ENCODE data around the gene RNF220.
"Not testable (repeated sequence)": the region's sequence is repeated elsewhere in the genome, so short reads cannot be mapped to it uniquely, and the experiment has no call there.

Gene RNF220

DNA sequence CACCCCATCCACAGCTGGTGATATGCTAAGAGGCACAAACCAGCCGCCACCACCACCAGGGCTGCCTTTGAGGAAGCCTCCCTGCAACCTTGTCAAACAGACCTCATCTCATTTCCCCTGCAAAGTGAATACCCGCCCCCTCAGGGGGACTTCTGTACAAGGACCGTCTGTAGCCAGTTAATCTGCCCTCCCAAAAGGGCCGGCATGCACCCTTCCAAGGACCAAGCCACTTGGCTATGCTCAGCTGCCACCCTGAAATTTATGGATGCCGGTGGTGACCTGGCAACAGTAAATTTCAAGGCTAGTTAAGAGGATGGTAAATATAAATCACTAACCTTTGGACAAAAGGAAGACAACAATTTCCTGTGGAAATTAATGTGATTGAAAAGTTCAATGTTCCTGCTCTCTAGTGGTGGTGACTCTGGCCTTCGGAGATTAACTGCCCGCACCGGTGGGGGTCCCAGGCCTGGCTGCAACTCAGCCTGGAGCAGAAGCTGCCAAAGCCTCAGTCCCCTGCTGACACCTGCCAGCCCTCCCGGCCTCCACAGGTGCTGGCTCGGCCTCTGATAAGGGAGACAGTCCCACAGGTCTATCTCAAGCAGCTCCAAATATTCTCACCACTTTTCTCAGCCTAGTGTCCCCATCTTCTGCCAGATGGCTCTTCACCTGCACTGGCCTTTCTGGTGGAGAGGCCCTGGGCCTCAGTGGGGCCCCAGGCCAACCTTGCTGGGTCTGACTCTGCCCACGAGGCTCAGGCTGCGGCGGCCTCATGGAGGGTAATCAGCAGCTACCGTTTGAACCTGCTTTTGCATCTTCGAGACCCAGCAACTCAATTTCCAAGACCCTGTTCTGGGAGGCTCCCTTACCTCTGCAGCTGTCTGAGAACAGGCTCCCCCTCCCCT lies 257.0 kb downstream of the RNF220 start:
- no peak for DNase-seq

DNA sequence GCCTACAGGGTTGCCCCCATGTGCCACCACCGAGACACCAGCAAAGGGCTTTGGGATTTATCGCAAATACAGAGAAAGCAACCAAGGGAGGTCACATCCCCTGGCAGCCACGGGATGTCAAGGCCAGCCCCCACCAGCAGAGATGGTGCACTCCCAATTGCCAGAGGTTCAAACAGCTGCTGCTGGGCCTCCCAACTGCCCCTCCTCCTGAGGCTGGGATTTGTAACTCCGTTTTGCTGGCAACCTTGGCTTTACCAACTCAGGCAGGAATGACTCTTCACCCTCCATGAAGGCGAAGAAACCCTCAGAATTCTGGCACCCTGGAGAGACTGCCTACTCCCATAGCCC lies 257.6 kb downstream of the RNF220 start:
- DNase-seq: no peak

GRCh38 chr1:44663417-44663816 lies 258.4 kb downstream of the RNF220 start:
- no peak for DNase-seq

GRCh38 chr1:44664730-44665370 lies 259.8 kb downstream of the RNF220 start:
- no peak for DNase-seq

- not testable (repeated sequence) for DNase-seq
These were observed 261.7 kb downstream of the RNF220 start for GRCh38 chr1:44666719-44667118.

DNA sequence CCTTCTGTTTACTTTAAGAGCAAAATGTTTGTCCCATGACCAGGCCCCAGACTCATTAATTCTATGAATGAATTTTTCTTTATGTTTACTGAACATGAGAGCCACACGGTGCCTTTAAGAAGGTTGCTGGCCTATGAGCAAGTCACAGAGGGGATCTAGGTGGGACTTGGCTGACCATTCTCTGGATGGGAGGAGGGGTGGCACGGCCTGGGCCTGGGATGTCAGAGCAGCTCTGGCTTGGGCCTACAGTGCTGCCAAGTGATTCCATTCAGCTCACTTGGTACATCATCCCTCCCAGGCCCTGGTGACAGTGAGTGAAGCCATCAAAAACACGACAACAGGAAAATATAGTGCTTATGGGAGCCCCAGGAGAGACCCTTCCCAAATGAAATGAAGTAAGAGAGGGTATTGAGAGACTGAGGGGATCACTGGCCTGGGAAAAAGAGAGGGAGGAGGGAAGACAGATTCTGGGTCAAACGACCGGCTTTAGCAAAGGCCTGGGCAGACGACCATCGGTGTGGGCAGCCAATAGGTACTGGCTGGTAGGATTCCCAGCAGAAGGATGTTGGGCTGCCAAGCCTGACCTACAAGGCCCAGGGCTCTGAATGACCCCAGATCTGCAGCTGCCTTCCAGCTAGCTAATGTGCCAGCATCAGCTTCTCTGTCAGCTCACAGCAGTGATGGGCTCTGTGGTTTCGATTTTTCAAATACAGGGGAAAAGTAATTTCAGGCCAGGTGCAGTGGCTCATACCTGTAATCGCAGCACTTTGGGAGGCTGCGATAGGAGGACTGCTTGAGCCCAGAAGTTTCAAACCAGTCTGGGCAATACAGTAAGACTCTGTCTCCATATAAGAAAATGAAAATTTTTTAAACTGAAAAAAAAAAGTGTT lies 265.9 kb downstream of the RNF220 start:
- DNase-seq: no peak

DNA sequence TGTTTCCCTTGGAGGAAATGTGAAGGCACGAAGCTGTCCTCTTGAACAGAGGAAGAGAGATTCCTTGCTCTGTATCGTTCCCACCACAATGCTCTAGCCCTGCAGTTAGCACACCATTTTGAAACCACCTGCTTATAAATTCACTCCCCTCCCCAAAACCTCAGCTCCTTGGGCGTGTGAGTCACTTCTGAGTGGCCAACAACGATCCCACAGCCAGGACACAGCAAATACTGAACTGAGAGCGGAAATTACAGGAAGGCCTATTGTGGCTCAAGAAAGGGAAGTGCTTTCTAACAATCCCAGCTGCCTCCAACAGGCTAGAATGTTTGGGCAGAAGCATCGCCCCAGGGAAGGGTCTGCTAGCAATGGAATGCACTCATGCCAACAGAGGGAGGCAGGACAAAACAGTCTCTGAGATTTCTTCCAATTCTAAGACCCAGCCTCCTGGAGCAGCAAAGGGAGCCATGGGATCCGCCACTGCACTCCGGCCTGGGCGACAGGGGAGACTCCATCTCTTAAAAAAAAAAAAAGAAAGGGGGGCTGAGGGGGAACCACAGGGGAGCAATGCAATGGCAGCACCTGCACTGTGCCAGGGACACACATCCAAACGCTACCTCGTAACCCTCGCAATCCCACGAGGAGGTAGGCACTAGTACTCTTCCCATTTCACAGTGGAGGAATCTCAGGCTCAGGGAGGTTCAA lies 267.4 kb downstream of the RNF220 start:
- DNase-seq: peak in 1 of 2 experiments; percentile 18

- no peak for DNase-seq
These were observed 268.1 kb downstream of the RNF220 start for GRCh38 chr1:44672961-44673674.

DNA sequence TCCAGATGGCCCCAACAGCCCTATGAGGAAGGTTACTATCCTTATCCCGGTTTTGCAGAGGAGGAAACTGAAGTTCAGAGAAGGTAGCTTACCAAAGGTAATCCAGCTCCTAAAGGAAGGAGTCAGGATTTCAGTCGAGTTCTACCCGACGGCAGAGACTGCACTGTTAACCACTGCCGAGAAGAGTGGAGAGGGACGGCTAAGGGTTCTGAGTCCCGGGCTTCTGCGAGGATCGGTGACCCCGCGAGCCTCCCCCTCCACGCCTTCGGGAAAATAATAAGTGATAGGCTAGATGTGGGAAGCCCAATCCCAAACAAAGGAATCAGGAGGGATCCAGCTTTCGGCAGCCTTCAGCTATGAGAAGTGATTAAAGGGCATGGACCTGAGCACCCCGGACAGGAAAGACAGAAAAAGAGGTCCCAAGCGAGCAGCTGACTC lies 268.6 kb downstream of the RNF220 start:
- no peak for DNase-seq

- peak; percentile 99 for DNase-seq
These were observed 269.3 kb downstream of the RNF220 start, which contains the start of the genes ARMH1 and TMEM53 for GRCh38 chr1:44674113-44675000. ARMH1 (plus strand) TSS chr1:44674714; CDS start chr1:44689698, 14,984 bp downstream. TMEM53 (minus strand) TSS chr1:44674481; CDS start chr1:44674391, 90 bp downstream.

GRCh38 chr1:44675186-44675585 lies 270.1 kb downstream of the RNF220 start:
- DNase-seq: no peak

DNA sequence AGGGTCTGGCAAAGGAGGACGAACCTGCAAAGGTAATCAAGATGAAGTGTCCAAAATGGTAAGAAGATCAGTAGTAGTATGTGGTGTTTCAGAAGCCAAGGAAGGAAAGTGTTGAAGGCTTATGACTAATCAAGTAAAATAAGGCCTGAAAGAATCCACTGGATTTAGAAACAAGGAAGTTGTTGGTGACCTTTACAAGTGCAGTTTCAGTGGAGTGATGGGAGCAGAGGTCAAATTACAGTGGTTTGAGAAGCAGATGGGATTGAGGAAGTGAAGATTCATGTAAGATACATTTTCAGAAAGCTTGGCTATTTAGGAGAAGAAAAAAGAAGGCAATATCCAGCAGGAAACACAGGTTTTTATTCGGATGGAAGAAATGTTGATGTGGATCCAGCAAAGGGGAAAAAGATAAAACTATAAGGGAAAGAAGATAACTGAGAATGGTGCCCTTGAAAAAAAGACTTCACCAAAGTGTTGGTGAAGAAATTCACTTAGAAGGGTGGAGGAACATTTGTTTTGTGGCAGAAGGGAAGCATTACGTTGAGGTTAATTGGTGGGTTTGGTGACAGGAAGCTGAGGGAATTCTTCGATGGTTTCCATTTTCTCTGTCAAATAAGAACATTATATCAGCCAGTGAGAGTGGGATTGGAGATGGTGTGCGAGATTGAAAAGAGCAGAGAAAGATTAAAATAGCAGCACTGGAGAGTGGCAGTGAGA lies 271.6 kb downstream of the RNF220 start:
- no peak for DNase-seq

DNA sequence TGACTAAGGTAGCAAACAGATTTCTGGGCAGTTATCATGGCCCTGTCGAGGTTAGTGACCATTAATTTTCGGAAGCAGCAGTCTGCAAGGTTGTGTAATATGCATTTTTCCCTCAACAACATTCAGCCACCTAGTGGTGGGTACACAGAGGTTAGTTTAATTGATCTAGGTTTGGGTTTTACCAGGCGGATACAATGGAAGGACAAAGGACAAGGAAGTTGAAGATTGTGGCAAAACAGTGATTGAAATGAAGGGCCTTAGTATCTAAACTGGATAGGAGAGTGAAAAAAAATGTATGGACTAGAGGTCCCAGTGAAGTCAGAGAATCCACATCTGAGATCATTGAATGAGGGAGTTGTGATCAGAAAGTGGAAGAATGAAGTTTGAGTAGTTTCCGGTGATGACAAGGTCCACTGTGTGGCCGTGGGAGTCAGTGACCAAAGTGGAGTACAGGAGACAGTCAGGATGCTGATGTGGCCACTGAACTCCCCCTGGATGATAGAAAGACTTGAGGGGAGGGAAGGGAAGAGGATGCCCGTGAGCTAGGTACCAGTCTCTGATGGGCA lies 272.2 kb downstream of the RNF220 start:
- DNase-seq: peak; percentile 11 to 48

GRCh38 chr1:44678120-44678519 lies 273.1 kb downstream of the RNF220 start:
- no peak for DNase-seq

- DNase-seq: no peak
These were observed 273.6 kb downstream of the RNF220 start for GRCh38 chr1:44678626-44679025.

- DNase-seq: no peak
These were observed 274.4 kb downstream of the RNF220 start for GRCh38 chr1:44679468-44679867.

DNA sequence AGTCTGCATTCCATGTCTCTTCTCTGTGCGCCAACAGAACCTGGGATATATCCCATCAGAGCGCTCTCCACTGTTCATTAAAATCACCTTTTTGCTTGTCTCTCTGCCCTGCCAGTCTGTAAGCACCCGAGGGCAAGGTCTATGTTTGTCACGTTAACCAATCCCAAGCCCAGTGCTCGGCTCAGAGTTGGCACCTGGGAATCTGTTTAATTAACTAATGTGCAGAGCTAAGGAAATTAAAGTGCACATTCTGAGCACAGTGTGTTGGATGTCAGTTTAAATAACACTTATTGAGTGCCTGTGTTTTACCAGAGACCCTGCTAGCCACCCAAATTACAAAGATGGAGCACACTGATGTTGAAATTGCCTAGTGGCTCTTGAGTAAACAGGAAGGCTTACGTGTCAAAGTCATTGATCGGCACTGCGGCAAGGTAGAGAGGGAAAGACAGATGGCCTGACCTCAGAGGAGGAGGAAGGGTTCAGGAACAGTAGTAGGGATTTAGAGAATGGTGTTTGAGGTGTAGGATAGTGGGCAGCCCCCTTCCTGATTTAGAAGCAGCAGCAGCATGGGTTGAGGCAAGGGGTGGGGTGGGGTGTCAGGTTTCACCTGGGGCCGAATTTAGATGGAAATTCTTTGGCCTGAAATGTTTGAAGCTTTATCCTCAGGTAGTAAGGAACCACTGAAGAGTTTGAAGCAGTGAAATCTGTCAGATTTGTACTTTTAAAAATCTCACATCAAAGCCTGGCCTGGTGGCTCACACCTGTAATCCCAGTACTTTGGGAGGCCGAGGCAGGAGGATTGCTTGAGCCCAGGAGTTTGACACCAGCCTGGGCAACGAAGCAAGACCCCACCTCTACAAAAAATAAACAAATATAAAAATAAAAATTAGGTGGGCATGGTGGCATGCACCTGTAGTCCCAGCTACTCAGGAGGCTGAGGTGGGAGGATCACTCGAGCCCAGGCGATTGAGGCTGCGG lies 277.1 kb downstream of the RNF220 start:
- peak; percentile 42 to 61 for DNase-seq

DNA sequence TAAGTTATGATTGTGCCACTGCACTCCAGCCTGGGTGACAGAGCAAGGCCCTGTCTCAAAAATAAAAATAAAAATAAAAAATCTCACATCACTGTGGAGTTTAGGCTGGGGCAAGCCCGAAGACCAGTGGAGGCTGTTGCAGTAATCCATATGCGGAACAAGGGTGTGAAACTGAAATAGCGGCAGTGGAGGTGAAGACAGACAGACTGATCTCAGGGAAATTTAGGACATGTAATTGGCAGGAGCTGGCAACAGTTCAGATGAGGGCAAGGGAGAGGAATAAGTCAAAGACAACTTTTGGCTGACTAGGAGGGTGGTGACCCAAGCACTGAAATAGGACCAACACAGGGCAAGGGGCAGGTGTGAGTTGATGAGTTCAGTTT lies 277.8 kb downstream of the RNF220 start:
- no peak for DNase-seq
